GM18511 (cell line): ENCODE results near the gene DENND4C.
"Not testable (repeated sequence)": the region's sequence is repeated elsewhere in the genome, so short reads cannot be mapped to it uniquely, and the experiment has no call there.

Experiments used
- ATAC-seq: cut with Tn5 transposase; IDR thresholded peaks from one replicate; pipeline ENCODE4 v1.9.1; 2021; ENCODE audit warnings: mild to moderate bottlenecking, moderate library complexity; ENCODE audit not compliant: unreplicated experiment

DENND4C gene

DNA sequence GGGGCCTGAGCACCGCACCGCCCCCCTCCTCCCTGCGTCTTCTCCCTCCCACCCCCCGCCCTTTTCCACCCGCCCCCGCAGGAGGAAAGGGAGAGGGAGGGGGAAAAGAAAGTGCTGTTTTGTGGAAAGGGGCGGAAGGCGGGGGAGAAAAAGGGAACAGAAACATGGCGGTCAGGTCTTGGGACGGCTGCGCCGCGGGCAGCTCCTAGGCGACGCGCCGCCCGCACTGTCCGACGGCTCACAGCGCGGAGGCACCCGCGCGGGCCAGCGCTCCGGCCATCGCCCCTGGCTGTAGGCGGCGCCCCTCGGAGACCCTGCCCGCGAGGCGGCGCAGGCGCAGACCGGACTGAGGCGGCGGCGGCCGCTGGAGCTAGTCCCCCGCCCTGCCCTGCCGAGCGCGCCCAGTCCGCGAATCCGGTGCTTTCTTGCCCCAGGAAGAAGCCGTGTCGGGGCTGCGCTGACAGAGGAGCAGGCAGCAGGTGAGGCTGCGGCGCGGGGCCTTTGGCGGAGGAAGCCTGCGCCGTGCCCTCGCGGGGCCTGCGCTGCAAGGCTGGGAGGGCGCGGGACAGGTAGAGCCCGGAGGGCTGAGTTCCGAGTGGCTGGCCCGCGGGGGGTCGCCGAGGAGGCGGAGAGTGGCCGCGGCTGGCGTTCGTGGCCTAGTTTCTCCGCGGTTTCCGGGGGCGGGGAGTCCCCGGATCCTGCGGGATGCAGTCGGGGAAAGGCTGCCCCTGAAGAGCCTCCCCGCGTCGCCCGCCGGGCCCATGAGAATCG, at the start of gene DENND4C:
Gene DENND4C (plus strand): TSS at position 339 of the 771 bp plus-strand sequence. CDS start 45,482 bp downstream, outside the sequence.
- peak; percentile 79 for ATAC-seq

- ATAC-seq = no peak
Observed at GRCh38 chr9:19180991-19181390, 49.5 kb upstream of the DENND4C start.

DNA sequence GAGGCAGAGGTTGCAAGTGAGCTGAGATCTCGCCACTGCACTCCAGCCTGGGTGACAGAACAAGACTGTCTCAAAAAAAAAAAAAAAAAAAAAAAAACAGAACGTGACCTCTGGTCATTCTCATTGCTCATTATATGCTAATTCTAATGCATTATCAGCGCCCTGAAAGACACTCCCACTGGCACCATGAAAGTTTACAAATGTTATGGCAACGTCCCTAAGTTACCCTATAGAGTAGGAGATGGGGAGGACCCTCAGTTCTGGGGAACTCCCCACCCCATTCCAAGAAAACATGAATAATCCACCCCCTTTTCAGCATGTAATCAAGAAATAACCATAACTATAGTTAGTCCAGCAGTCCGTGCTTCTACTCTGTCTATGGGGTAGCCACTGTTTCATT, 48.9 kb upstream of the DENND4C start:
- ATAC-seq = no peak

DNA sequence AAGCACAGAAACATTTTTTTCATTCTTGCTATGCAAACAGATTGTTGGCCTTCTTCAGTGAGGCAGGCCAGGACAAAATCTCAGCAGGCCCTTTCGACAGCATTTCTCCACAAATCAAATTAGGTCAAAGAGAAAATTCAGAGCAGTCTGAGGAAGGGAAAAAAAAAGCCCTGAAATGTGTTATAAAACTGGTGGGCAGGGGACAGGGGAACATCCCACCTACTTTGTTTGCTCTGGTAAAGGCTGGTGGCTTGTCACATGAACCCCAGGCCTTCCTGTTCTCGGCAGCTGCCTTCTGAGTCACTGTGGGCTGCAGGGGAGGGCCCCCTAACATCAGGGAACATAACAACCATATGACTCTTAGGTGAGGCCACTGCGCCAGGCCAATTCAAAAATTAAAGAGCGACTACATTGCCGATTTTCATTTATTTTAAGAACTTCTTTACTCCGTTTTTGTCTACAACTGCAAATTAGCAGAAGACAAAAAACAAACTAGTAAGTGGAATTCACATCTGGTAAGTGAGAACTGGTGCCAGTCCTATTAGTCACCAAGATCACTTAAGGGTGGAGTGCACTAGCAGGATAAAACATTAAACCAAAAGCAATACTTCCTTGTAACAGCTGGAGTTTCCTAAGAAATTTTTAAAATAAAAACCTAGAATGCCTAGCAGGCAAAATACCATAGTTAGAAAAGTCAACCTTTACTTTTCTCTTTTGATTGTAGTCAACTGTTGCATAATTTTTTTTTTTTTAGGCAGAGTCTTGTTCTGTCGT, 46.2 kb upstream of the DENND4C start:
- peak; percentile 99 for ATAC-seq

DNA sequence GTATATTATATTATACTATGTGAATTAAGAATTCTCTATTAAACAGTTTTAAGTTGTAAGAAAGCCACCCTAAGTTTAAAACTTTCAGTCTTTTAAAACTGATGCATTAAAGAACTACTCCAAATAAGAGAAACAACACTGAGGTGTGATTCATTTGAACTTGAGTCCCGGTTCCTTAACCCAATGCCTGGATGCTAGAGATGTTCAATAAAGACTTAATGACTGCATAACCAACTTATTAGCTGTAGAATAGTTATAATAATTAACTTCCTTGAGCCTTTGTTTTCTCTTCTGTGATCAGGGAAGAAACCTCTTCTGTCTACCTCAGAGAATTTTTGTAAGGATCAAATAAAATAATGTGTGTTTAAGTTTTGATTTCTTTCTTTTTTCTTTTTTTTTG, 45.3 kb upstream of the DENND4C start:
- no peak for ATAC-seq

DNA sequence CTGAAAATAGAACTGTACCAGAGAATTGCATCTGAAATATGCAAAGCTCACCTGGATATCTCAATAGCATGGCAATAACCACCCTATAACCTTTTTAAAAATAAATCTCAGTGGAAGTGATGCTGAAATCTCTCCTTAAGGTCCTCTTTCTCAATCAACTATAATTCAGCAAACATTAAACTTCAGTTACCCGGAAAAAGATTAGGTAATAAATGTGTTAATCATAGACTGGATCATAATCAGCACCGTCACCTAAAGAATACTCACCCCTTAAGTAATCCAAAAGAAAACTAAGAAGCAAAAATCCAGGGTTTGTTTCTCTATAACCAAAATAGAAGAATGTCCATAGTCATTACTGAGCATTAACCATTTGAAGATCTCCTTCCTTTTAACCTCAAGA, 44.3 kb upstream of the DENND4C start:
- no peak for ATAC-seq

DNA sequence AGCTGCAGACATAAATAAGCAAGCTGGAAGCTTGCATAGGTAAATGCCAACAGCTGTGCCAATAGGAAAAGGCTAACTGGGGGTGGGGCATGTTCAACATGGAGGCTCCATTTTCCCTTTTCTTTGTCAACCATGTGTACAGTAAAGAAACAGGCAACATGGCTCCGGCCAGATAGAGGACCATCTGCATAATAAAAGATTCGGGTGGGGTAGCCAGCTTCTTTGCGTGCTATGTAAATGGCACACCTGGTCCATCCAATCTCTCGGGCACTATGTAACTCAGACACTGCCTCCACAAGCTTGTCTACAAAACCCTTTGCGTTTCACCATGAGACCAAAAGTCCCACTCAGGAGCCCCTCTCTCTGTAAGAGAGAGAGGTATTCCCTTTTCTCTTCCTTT, 41.7 kb upstream of the DENND4C start:
- no peak for ATAC-seq

GRCh38 chr9:19192202-19193028, 38.1 kb upstream of the DENND4C start:
- no peak for ATAC-seq

- ATAC-seq = no peak
Observed at GRCh38 chr9:19193029-19193324, 37.5 kb upstream of the DENND4C start.

DNA sequence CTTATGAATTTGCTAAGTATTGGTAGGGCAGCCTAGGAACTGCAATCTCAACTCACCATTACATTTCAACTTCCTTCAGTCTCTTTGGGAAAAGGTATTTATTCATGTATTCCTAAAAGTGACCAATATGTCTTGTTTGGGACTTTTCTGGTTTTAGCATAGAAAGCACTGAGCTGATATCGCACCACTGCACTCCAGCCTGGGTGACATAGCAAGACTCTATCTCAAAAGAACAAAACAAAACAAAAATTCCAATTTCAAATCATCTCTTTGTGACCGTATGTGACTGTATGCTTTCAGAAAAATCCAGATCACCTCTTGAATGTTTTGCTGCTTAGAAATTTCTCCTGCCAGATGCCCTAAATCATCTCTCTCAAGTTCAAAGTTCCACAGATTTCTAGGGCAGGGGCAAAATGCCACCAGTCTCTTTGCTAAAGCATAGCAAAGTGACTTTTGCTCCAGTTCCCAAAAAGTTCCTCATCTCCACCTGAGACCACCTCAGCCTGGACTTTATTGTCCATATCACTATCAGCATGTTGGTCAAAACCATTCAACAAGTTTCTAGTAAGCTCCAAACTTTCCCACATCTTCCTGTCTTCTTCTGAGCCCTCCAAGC, 37.0 kb upstream of the DENND4C start:
- not testable (repeated sequence) for ATAC-seq

GRCh38 chr9:19198406-19198805, 32.1 kb upstream of the DENND4C start:
- no peak for ATAC-seq

GRCh38 chr9:19199012-19199411, 31.5 kb upstream of the DENND4C start:
- ATAC-seq = no peak

GRCh38 chr9:19200229-19200628, 30.3 kb upstream of the DENND4C start:
- ATAC-seq = no peak

GRCh38 chr9:19201899-19202891, 28.3 kb upstream of the DENND4C start:
- ATAC-seq = no peak

DNA sequence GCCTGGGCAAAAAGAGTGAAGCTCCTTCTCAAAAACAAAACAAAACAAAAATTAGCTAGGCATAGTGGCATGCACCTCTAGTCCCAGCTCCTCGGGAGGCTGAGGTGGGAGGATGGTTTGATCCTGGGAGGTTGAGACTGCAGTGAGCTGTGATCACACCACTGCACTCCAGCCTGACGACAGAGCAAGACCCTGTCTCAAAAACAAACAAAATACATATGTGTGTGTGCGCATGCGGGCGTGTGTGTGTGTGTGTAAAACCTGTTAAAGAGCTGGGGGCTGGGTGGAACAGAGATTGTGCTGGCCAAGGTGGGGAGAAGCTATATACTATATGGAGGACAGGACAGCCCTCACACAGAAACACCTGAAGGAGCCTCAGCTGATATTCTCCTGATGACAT, 27.4 kb upstream of the DENND4C start:
- no peak for ATAC-seq

DNA sequence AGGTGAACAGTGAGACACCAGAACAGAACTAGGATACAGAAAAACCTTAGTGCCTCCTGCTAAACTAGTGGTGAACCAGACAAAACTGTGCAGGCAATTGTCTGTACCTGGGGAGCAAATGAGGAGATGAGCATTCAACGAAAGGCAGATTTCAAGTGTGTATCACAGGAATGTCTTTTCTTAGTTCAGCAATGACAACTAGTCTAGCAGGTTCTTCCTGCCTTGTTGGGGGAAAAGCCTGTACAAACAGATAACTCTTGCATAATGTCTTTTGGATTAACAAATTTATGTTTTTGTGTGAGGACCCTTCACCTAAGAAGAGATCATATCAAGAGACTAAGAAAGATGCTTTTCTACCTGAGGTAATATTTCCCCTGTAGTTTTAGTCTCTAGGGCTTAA, 21.8 kb upstream of the DENND4C start:
- ATAC-seq = no peak

GRCh38 chr9:19209188-19209587, 21.3 kb upstream of the DENND4C start:
- no peak for ATAC-seq

GRCh38 chr9:19213823-19214222, 16.7 kb upstream of the DENND4C start:
- no peak for ATAC-seq

GRCh38 chr9:19216466-19216865, 14.0 kb upstream of the DENND4C start:
- ATAC-seq = no peak

GRCh38 chr9:19221326-19221725, 9.2 kb upstream of the DENND4C start:
- no peak for ATAC-seq
